Common myeloid progenitor, CD34-positive (primary cell): ENCODE results near the gene MANF.

ENCODE experiments used
- CTCF ChIA-PET: fragments of 350-600 bp; sonication (Branson Sonifier 250); formaldehyde crosslinking; loops from one replicate; lab custom pipeline; 2021; ENCODE audit warnings: antibody characterized with exemption; lab: Charles Lee
- POLR2A ChIA-PET: fragments of 350-600 bp; sonication (Branson Sonifier 250); formaldehyde crosslinking; loops from one replicate; lab custom pipeline; 2021; ENCODE audit warnings: antibody characterized with exemption; lab: Charles Lee
- DNase-seq, 3 donors: peaks; one replicate each; pipeline versions ENCODE4 v3.0.0 to v3.0.0-alpha.2; 2013
- H3K27ac ChIP-seq, 2 experiments: 1 replicate in 1 of 2; 2 replicates in 1 of 2; pipeline ENCODE4 v1.7.0; 2013; ENCODE audit warnings: inconsistent platforms in 2 of 2, low read length in 2 of 2, mild to moderate bottlenecking in 2 of 2, low read depth in 1 of 2, moderate library complexity in 1 of 2; ENCODE audit not compliant: severe bottlenecking in 2 of 2, insufficient read depth in 1 of 2, poor library complexity in 1 of 2
- H3K27me3 ChIP-seq, 5 experiments: replicated peaks in 2 of 5; 1 replicate in 3 of 5; 2 replicates in 2 of 5; pipeline versions ENCODE4 v1.6.1 to v1.7.0; 2013; ENCODE audit warnings: low read length in 4 of 5, mild to moderate bottlenecking in 2 of 5, moderate library complexity in 2 of 5, inconsistent platforms in 1 of 5; ENCODE audit not compliant: insufficient read depth in 5 of 5, control insufficient read depth in 4 of 5
- H3K36me3 ChIP-seq, 4 experiments: 1 replicate in 2 of 4; 2 replicates in 2 of 4; pipeline versions ENCODE4 v1.6.1 to v1.7.0; 2013; ENCODE audit warnings: low read length in 3 of 4, control low read depth in 1 of 4, mild to moderate bottlenecking in 1 of 4; ENCODE audit not compliant: control insufficient read depth in 4 of 4, insufficient read depth in 4 of 4
- H3K4me1 ChIP-seq, 4 experiments: 1 replicate in 3 of 4; 2 replicates in 1 of 4; pipeline versions ENCODE4 v1.6.1 to v1.7.1; 2013; ENCODE audit warnings: low read length in 3 of 4, mild to moderate bottlenecking in 3 of 4, control low read depth in 1 of 4, inconsistent platforms in 1 of 4, moderate library complexity in 1 of 4; ENCODE audit not compliant: control insufficient read depth in 4 of 4, insufficient read depth in 4 of 4; ENCODE audit errors: control extremely low read depth in 1 of 4
- H3K4me3 ChIP-seq, 7 experiments: 1 replicate in 4 of 7; 2 replicates in 3 of 7; pipeline versions ENCODE4 v1.5.1 to v1.7.0; 2013; ENCODE audit warnings: mild to moderate bottlenecking in 7 of 7, low read length in 6 of 7, moderate library complexity in 6 of 7, inconsistent platforms in 2 of 7, low read depth in 2 of 7, control low read depth in 1 of 7; ENCODE audit not compliant: insufficient read depth in 4 of 7, control insufficient read depth in 1 of 7; ENCODE audit errors: extremely low read depth in 1 of 7
- H3K9me3 ChIP-seq, 5 experiments: 1 replicate in 4 of 5; 2 replicates in 1 of 5; pipeline versions ENCODE4 v1.6.1 to v1.7.1; 2013; ENCODE audit warnings: low read length in 4 of 5, mild to moderate bottlenecking in 2 of 5, inconsistent platforms in 1 of 5, low read depth in 1 of 5, moderate library complexity in 1 of 5; ENCODE audit not compliant: control insufficient read depth in 4 of 5, insufficient read depth in 2 of 5; ENCODE audit errors: control extremely low read depth in 1 of 5
- WGBS: methylation state at CpG from one replicate; pipeline ENCODE4 v1.1.5; 2013; ENCODE audit not compliant: insufficient coverage; 5-methylcytosine and 5-hydroxymethylcytosine counted together

MANF gene

DNA sequence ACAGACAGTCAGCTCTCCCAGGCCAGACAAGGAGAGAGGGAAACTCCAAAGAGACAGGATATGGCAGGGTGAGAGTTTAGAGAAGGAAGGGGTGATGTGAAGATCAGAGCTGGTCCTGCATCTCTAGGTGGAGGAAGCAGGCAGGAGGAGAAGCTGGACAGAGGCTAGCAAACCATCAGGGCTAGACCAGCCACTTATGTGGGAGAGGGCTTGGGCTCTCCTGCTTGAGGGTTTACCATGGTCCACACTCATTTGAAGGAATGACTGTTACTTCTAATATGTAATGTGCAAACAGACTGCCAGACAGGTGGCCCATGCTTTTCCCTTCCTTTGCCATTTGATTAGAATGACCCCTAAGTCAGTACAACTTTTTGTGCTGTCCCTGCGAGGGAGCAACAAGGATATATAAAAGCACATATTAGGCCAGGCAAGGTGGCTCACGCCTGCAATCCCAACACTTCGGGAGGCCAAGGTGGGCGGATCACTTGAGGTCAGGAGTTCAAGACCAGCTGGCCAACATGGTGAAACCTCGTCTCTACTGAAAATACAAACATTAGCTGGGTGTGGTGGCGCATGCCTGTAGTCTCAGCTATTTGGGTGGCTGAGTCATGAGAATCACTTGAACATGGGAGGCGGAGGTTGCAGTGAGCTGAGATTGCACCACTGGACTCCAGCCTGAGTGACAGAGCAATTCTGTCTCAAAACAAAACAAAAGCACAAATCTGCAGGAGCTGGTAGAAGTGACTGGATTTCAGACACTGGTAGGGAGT, 41.0 kb upstream of the MANF start:
- H3K27ac ChIP-seq: no peak overlapping the region

DNA sequence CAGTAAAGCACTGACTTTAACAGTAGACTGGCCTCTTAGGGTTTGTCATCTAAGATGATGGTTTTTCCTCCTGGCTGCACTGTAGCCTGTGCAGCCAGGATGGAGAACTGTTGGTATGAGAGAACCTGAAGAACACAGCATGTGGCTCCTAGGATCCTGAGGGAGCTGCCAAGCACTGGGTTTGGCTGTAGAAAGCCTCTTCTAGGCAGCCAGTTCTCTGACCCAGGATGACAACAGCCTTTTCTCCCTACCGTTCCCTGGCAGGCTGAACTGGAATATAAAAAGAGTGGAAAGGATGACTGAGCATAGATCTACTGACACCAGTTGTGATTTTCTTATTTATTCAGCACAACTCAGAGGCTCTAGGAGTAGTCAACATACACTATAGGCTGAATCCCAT, 34.3 kb upstream of the MANF start:
- Histone ChIP-seq H3K36me3 (no peaks in the 10 kb centered on the region), H3K27me3 (no peaks in the 10 kb centered on the region), H3K27ac (no peak overlapping the region), H3K9me3 (no peaks in the 10 kb centered on the region), H3K4me3 (no peak overlapping the region), H3K4me1 (peaks cover 0 to 17% (median 14%) of the 10 kb centered on the region in 4 experiments)
- no CpG with 5 or more reads among the region's 1 CpG for WGBS
- DNase-seq: no peak
- ChIA-PET POLR2A (no interaction called here), CTCF (interaction anchor here (0.8 kb wide), 1 partner anchor 9 kb away, joined by 3 read pairs; no protein-coding TSS in a partner anchor)

More for the DNA sequence above, 41.0 kb upstream of the MANF start:
- H3K36me3 ChIP-seq: no peaks in the 10 kb centered on the region
- H3K4me3 ChIP-seq: no peak overlapping the region
- ChIA-PET POLR2A (no interaction called here), CTCF (interaction anchor here (0.9 to 1.8 kb wide), 2 partner anchors 9 to 12 kb away, joined by 3 to 4 read pairs; no protein-coding TSS in a partner anchor)
- WGBS: 100% methylated on average over 6 of the region's 7 CpGs
- no peaks in the 10 kb centered on the region for H3K9me3 ChIP-seq
- DNase-seq: no peak
- H3K27me3 ChIP-seq: no peaks in the 10 kb centered on the region
- no peaks in the 10 kb centered on the region for H3K4me1 ChIP-seq

DNA sequence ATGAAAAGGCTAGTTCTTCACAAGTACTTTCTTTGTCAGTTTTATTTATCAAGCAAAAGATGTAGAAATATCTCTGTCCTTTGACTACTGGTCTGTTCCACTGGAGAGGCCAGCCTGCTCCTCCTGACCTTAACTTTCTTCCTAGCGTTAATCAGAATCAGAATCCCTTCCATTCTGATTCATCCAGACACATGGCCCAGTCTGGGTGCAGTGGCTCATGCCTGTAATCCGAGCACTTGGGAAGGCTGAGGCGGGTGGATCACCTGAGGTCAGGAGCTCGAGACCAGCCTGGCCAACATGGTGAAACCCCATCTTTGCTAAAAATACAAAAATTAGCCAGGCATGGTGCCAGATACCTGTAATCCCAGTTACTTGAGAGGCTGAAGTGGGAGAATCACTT, 32.0 kb upstream of the MANF start:
- CTCF ChIA-PET: no interaction called here

DNA sequence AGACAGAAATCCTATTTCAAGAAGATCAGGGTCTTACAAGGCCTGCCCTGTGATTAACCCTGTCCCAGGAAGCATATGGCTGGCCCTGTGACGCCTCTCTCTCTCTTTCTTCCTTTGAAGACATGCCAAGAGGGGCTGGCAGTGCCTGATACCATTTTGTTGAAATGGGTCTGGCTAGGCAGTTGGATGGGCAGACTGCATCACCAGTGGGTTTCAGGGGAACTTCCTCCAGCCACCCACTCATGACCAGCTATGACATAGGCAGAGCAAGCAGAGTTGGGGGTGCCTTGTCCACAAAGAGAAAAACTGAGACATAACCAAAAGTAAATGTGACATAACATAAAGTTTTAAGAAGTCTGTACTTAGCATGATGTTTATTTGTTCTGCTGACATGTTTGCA, 31.4 kb upstream of the MANF start:
- Histone ChIP-seq H3K4me3 (no peak overlapping the region), H3K27ac (no peak overlapping the region), H3K36me3 (no peaks in the 10 kb centered on the region), H3K9me3 (no peaks in the 10 kb centered on the region), H3K27me3 (no peaks in the 10 kb centered on the region), H3K4me1 (peaks cover 0 to 17% (median 14%) of the 10 kb centered on the region in 4 experiments)
- POLR2A ChIA-PET: no interaction called here
- CTCF ChIA-PET: interaction anchor here (0.7 kb wide), 1 partner anchor 10 kb away, joined by 3 read pairs; no protein-coding TSS in a partner anchor
- WGBS: 17% methylated on average over 1 of the region's 1 CpG
- peak; percentile 34 to 91 (median 80) for DNase-seq

More for the DNA sequence above, 32.0 kb upstream of the MANF start:
- Histone ChIP-seq H3K4me3 (no peak overlapping the region), H3K9me3 (no peaks in the 10 kb centered on the region), H3K4me1 (peaks cover 0 to 17% (median 14%) of the 10 kb centered on the region in 4 experiments), H3K27ac (no peak overlapping the region), H3K36me3 (no peaks in the 10 kb centered on the region), H3K27me3 (no peaks in the 10 kb centered on the region)
- 100% methylated on average over 3 of the region's 4 CpGs for WGBS
- DNase-seq: no peak
- POLR2A ChIA-PET: no interaction called here

DNA sequence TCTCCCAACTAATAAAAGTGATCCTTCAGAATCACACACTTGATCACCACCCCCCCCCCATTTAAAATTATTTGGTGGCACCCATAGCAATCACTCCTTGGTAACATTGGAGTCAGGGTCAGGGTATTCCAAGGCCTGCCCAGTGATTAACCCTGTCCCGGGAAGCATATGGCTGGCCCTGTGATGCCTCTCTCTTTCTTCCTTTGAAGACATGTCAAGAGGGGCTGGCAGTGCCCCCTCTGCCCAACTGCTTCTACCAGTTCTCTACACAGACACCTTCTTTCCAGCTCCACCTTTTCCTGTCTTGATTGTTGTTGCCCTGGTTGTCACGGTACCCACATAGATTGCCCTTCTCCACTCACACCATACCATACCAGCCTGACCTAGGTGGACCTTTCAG, 30.9 kb upstream of the MANF start:
- H3K36me3 ChIP-seq: no peaks in the 10 kb centered on the region
- no peak overlapping the region for H3K4me3 ChIP-seq
- H3K9me3 ChIP-seq: no peaks in the 10 kb centered on the region
- WGBS: 82% methylated on average over 1 of the region's 2 CpGs
- CTCF ChIA-PET: interaction anchor here (0.7 kb wide), 1 partner anchor 11 kb away, joined by 3 read pairs; no protein-coding TSS in a partner anchor
- H3K4me1 ChIP-seq: peaks cover 0 to 17% (median 14%) of the 10 kb centered on the region in 4 experiments
- DNase-seq: peak in 2 of 3 donors; percentile 11 to 39
- H3K27ac ChIP-seq: no peak overlapping the region
- POLR2A ChIA-PET: no interaction called here
- H3K27me3 ChIP-seq: no peaks in the 10 kb centered on the region

DNA sequence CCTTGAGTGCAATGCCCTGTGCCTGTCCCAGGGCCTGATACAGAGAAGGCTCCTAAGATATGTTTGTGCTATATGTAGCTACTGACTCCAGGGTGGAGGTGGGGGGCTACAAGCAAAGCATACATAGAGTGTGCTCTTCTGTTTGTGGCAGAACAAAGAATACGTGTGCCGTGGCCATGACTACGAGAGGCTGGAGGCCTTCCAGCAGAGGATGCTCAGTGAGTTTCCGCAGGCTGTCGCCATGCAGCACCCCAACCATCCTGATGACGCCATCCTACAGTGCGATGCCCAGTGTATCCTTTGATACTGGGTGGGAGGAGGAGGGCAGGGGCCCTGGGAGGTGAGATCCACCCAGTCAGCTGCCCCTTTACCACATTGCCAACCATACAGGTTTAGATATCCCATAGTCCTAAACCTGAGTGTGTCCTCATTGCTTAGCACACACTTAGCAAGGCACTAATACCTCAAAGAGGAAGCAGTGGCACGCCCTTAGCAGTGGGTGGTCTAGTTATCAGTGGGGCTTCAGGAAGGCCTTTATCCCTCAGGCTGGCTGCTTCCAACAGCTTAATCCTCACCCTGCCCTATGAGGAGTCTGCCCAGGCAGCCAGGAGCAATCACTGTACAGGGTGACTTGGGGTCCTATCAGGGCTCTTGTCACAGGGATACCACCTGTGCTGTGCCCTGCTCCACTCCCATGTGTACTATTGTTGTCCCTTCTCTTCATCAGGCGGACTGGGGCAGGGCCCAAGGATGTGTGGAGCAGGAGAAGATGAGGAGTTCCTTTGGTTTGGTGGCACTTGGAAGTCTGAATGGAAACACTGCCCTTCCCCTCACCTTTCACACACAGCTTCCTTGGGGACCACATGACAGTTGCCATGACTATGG, 30.1 kb upstream of the MANF start:
- 97% methylated on average over 5 of the region's 9 CpGs for WGBS
- no peak for DNase-seq
- Histone ChIP-seq H3K36me3 (no peaks in the 10 kb centered on the region), H3K4me3 (no peak overlapping the region), H3K4me1 (peaks cover 0 to 17% (median 14%) of the 10 kb centered on the region in 4 experiments), H3K27me3 (no peaks in the 10 kb centered on the region), H3K9me3 (no peaks in the 10 kb centered on the region), H3K27ac (no peak overlapping the region)
- CTCF ChIA-PET: interaction anchor here (0.7 to 1.6 kb wide), 4 partner anchors 10 to 43 kb away, joined by 3 to 4 read pairs (median 4); no protein-coding TSS in a partner anchor
- POLR2A ChIA-PET: no interaction called here
